ENCODE results near the gene PAQR9.

- TF ChIP-seq CTCF (IDR thresholded peaks at IDR 0.05), result no peak
- no peak for TF ChIP-seq POLR2A (IDR thresholded peaks at IDR 0.05)
- TF ChIP-seq POLR2AphosphoS5 (IDR thresholded peaks at IDR 0.05), result no peak
Observed at GRCh38 chr3:142915636-142916035, 47.8 kb downstream of the PAQR9 start.

Measured in stomach (tissue), 4 donors.